ENCODE data around the gene KDM8.

- no peak for TF ChIP-seq CTCF (IDR thresholded peaks at IDR 0.05)
- TF ChIP-seq POLR2A (IDR thresholded peaks at IDR 0.05), result no peak
Measured at GRCh38 chr16:27171584-27171983, 31.7 kb upstream of the KDM8 start.

Data from adrenal gland (tissue), 5 donors.